NCI-H128 (cell line): Measurements from ENCODE around the gene PCBP3.
"Not testable (repeated sequence)": the region's sequence is repeated elsewhere in the genome, so short reads cannot be mapped to it uniquely, and the experiment has no call there.

Experiments used
- DNase-seq: peaks from one replicate; lab custom pipeline; 2025; ENCODE audit not compliant: unreplicated experiment; lab: John Stamatoyannopoulos, UW

The PCBP3 gene

GRCh38 chr21:45975020-45975666, 331.6 kb downstream of the PCBP3 start:
- DNase-seq: no peak

DNA sequence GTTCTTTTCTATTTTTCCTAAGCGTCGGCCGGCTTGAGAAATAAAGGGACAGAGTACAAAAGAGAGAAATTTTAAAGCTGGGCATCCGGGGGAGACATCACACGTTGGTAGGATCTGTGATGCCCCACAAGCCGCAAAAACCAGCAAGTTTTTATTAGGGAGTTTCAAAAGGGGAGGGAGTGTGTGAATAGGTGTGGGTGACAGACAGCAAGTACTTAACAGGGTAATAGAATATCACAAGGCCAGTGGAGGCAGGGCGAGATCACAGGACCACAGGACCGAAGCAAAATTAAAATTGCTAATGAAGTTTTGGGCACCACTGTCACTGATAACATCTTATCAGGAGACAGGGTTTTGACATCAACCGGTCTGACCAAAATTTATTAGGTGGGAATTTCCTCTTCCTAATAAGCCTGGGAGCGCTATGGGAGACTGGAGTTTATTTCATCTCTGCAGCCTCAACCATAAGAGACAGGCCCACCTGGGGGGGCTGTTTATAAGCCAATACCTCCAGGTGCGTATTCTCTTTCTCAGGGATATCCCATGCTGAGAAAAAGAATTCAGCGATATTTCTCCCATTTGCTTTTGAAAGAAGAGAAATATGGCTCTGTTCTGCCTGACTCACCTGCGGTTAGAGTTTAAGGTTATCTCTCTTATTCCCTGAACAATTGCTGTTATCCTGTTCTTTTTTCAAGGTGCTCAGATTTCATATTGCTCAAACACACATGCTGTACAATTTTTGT, 332.3 kb downstream of the PCBP3 start:
- not testable (repeated sequence) for DNase-seq

GRCh38 chr21:45976701-45977311, 333.3 kb downstream of the PCBP3 start:
- no peak for DNase-seq

DNA sequence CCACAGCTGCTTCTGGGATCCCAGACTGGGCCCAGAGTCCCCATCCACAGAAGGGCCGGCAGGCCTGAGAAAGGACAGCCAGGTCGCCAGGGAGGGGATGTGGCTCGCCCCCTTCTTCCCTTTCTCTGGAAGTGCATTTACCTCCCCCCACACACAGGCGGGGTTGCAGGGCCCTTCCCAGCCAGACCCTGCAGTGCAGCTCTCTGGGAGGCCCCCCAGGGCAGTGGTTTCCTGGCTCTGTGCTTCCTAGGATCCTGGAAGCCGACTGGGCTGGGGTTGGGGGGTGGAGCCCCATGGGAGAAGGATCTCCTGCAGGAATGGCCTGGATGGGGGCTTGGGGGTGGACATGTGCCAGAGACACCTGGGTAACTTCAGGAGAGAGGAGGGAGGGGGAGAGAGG, 333.9 kb downstream of the PCBP3 start:
- DNase-seq: no peak

GRCh38 chr21:45979141-45979631, 335.7 kb downstream of the PCBP3 start:
- no peak for DNase-seq

- no peak for DNase-seq
These were observed 336.1 kb downstream of the PCBP3 start for GRCh38 chr21:45979651-45980050.

- no peak for DNase-seq
These were observed 336.7 kb downstream of the PCBP3 start for GRCh38 chr21:45980271-45980670.

DNA sequence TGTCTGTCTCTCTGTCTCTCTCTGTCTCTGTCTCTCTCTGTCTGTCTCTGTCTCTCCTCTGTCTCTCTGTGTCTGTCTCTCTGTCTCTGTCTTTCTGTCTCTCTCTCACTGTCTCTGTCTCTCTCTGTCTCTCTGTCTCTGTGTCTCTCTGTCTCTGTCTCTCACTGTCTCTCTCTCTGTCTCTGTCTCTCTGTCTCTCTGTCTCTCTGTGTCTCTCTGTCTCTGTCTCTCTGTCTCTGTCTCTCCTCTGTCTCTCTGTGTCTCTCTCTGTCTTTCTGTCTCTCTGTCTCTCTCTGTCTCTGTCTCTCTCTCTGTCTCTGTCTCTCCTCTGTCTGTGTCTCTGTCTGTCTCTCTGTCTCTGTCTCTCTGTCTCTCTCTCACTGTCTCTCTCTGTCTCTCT, 337.2 kb downstream of the PCBP3 start:
- DNase-seq: no peak

DNA sequence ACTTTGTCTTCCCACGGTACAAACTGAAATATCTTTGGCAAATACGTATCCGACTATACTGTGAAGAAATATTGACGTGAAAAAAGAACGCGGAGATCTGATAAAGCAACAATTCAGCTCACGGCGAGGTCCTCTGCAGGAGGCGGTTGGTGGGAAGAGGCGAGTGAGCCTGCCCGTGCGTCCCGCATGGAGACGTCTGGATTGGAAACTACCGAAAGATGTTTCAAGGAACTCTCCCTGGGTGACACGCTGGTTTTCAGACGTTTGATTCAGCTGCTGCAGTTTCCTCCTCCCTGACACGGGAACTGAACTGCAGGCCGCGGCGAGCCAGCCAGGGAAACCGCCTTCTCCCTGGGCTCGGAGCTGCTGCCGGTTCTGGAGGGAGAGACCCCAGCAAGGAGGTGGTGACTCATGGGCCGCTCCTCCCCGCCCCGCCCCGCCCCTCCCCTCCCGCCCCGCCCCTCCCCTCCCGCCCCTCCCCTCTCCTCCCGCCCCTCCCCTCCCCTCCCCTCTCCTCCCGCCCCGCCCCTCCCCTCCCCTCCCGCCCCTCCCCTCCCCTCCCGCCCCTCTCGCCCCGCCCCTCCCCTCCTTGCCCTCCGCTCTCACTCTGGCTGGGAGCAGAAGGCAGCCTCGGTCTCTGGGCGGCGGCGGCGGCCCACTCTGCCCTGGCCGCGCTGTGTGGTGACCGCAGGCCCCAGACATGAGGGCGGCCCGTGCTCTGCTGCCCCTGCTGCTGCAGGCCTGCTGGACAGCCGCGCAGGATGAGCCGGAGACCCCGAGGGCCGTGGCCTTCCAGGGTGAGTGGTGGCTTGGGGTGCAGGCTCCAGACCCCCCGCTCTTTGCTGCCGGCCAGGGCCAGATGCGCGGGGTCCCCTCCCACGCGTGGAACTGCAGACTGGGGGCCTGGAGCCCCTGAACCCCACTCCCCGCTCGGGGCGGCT, 337.9 kb downstream of the PCBP3 start, which contains the start of gene COL6A1:
COL6A1 (plus strand) TSS at position 620 of the 941 bp plus-strand sequence; CDS start at position 701, 81 bp downstream.
- peak; percentile 24 for DNase-seq

- no peak for DNase-seq
These were observed 338.7 kb downstream of the PCBP3 start for GRCh38 chr21:45982092-45982757.

GRCh38 chr21:45982758-45983648, 339.5 kb downstream of the PCBP3 start:
- no peak for DNase-seq

- DNase-seq: no peak
These were observed 340.1 kb downstream of the PCBP3 start for GRCh38 chr21:45983649-45983965.

- DNase-seq: no peak
These were observed 340.5 kb downstream of the PCBP3 start for GRCh38 chr21:45983981-45984551.

DNA sequence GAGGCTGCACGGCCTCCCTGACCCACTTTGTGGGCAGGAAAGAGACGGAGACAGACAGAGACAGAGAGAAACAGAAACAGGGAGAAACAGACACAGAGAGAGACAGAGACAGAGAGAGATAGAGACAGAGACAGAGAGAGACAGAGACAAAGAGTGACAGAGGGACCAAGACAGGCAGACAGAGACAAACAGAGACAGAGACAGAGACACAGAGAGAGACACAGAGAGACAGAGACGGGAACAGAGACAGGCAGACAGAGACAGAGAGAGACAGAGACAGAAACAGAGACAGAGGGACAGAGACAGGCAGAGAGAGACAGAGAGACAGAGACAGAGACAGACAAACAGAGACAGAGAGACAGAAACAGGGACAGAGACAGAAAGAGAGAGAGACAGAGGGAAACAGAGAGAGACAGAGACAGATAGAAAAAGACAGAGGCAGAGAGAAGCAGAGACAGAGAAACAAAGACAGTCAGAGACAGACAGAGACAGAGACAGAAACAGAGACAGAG, 341.1 kb downstream of the PCBP3 start:
- DNase-seq: no peak

DNA sequence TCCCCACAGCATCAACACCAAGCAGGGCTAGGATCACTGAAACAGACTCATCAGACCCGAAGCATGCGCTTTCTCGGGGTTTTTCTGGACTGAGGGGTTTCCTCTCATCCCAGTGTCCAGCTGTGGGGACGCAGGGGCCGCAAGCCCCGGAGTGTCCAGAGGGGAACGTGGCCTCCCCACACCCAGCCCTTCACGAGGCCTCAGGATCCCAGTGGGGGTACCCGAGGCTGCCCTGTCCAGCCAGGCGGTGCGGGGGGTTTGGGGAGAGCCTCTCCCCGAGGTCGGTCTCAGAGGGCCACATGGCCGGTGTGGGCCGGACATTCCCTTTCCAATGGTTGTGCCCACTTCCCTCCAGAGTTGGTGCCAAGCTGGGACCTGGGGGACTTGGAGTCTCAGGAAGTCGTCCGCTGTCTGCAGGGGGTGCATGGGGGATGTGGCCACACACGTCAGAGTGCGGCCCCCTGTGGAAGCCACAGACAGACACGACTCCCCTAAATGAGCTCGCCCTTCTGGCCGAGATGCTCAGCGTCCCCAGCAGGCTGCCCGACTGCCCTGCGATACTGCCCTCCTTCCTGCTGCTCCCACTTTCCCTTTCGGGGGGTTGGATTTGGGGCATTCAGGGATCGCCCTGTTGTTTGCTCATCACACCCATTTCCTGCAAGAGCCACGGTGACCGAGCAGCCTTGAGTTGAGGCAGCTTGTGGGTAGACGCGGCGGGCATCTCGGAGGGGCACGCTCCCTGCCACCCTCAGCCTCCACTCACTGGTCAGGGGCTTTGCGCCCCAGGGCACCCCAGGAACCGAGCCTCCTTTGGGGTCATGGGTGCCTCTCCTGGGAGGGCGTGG, 342.2 kb downstream of the PCBP3 start:
- DNase-seq: no peak

DNA sequence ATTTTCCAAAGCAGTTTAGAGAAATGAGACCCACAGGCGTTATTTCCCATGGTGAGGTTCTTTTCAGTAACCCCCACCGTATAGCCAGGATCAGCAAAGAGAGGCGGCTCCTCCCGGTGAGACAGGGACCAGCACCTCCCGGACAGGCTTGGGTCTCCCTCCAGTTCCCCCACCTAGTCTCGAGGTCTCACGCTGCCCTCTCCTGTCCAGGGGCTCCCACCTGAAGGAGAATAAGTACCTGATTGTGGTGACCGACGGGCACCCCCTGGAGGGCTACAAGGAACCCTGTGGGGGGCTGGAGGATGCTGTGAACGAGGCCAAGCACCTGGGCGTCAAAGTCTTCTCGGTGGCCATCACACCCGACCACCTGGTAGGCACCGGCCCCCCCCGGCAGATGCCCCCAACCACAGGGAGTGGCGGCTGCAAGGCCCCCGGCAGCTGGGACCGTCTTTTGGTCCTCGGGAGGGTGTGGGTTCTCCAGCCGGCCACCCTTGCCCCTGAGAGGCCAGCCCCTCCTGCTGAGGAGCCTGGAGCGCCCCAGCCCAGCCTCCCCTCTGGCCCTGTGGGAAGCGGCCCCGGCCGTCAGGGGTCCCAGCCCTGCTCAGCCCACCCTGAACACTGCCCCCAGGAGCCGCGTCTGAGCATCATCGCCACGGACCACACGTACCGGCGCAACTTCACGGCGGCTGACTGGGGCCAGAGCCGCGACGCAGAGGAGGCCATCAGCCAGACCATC, 343.0 kb downstream of the PCBP3 start:
- DNase-seq: no peak

DNA sequence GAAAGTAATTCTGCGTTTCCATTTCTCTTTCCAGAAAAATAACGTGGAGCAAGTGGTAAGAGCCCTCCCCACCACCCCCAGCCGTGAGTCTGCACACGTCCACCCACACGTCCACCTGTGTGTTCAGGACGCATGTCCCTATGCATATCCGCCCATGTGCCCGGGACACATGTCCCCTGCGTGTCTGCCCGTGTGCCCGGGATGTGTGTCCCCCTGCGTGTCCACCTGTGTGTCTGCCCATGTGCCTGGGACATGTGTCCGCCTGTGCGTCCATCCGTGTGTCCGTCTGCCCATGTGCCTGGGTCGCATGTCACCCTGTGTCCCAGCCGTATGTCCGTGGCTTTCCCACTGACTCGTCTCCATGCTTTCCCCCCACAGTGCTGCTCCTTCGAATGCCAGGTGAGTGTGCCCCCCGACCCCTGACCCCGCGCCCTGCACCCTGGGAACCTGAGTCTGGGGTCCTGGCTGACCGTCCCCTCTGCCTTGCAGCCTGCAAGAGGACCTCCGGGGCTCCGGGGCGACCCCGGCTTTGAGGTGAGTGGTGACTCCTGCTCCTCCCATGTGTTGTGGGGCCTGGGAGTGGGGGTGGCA, 343.7 kb downstream of the PCBP3 start:
- DNase-seq: no peak
